Measurements from ENCODE around the gene GRIN2A.

DNA sequence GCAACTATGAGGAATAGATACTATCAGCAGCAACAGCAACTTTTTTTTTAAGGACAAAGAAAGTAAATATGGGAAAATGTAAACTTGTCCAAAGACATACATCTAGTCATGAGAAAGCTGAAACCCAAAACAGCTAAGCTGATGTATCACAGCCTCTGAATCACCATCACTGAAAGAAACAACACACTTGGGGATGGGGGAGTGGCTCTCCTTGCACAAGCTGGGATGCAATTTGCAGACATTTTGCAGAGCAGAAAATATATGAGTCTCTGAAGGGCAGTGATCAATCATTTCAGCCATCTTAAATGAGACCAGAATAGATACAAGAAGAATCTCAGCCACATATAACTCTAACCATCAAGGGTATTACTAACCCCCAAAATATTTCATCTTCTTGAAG, 79.1 kb downstream of the GRIN2A start:
- TF ChIP-seq, protein P1, sequence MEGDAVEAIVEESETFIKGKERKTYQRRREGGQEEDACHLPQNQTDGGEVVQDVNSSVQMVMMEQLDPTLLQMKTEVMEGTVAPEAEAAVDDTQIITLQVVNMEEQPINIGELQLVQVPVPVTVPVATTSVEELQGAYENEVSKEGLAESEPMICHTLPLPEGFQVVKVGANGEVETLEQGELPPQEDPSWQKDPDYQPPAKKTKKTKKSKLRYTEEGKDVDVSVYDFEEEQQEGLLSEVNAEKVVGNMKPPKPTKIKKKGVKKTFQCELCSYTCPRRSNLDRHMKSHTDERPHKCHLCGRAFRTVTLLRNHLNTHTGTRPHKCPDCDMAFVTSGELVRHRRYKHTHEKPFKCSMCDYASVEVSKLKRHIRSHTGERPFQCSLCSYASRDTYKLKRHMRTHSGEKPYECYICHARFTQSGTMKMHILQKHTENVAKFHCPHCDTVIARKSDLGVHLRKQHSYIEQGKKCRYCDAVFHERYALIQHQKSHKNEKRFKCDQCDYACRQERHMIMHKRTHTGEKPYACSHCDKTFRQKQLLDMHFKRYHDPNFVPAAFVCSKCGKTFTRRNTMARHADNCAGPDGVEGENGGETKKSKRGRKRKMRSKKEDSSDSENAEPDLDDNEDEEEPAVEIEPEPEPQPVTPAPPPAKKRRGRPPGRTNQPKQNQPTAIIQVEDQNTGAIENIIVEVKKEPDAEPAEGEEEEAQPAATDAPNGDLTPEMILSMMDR (IDR thresholded peaks at IDR 0.05) = no peak
- TF ChIP-seq, protein P2, sequence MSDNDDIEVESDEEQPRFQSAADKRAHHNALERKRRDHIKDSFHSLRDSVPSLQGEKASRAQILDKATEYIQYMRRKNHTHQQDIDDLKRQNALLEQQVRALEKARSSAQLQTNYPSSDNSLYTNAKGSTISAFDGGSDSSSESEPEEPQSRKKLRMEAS (IDR thresholded peaks at IDR 0.05) = no peak
